Measurements from ENCODE around the gene CEP131.

Gene CEP131

DNA sequence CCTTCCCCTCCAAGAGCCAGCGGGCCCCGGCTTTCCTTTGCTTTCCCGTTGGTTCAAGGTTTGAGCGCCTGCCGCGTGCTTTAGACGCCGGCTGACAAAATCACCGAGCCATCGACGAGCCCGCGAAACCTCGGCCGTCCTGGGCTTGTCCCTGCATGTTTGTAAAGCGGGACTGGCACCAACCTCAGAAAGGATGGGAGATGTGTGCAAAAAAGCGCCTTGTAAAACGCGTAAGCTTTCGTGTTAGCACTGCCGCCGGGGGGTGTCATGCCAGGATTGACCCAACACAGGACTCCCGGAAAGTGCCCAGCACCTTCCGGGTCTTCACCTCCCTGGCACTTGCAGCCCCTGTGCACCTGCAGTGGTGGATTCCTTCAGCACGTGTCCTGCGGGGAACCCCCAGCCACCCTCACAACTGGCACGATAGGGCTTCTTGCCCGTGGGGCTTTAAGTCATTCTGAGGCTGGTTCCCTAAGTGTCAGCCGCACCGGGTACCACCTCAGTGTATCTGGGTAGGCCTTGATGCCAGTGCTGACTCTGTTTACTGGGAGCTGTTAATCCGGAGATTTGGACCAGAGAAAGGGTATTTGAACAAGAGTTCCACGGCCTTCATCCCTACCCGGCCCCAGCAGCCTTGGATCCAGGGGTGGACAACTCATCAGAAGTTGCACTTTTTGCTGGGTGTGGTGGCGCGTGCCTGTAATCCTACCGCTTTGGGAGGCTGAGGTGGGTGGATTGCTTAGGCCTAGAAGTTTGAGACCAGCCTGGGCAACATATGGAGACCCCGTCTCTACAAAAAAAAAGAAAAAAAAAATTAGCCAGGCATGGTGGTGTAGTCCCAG lies 17.2 kb upstream of the CEP131 start:
- TF ChIP-seq, protein P1, sequence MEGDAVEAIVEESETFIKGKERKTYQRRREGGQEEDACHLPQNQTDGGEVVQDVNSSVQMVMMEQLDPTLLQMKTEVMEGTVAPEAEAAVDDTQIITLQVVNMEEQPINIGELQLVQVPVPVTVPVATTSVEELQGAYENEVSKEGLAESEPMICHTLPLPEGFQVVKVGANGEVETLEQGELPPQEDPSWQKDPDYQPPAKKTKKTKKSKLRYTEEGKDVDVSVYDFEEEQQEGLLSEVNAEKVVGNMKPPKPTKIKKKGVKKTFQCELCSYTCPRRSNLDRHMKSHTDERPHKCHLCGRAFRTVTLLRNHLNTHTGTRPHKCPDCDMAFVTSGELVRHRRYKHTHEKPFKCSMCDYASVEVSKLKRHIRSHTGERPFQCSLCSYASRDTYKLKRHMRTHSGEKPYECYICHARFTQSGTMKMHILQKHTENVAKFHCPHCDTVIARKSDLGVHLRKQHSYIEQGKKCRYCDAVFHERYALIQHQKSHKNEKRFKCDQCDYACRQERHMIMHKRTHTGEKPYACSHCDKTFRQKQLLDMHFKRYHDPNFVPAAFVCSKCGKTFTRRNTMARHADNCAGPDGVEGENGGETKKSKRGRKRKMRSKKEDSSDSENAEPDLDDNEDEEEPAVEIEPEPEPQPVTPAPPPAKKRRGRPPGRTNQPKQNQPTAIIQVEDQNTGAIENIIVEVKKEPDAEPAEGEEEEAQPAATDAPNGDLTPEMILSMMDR (IDR thresholded peaks at IDR 0.05): no peak

DNA sequence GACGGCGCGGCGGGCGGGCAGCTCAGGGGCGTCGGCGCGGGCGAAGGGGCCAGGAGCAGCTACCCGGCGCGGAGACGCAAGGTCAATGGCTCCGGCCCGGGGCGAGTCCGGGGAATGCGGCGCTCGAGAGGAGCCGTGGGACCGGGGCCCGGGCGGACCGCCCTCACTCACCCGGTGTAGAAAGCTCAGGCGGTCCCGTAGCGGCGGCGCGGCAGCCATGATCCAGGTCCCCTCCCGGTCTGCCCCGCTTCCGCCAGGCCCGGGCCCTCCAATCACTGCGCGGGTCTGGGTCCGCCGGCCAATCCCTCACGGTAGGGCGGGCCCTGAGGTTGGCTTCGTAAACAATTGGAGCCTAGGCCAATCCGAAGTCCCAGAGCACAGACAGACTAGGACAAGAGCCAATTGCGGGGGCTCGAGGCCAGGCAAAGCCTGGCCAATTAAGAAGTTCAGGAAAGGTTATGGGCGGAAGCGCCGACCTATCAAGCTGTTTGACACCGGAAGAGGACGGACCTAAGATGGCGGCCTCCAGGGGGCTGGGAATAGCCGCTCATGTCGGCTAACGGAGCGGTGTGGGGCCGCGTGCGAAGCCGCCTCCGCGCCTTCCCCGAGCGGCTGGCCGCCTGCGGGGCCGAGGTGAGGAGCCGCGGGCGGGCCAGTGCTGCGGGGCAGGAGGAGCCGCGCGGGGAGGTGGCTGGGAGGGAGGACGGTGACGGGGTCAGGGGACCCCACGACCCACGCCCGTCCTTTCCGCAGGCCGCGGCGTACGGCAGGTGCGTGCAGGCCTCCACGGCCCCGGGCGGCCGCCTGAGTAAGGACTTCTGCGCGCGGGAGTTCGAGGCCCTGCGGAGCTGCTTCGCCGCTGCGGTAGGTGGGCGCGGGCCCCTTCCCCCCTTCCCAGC lies 16.3 kb upstream of the CEP131 start, which contains the start of the genes NDUFAF8 and TEPSIN:
TSS of gene NDUFAF8 (plus strand) at position 504 of the 899 bp plus-strand sequence. CDS start at position 550, 46 bp downstream.
TSS of gene TEPSIN (minus strand) at position 241 of the 899 bp plus-strand sequence. CDS start at position 219, 22 bp downstream.
- TF ChIP-seq, protein P1 (IDR thresholded peaks at IDR 0.05): no peak

DNA sequence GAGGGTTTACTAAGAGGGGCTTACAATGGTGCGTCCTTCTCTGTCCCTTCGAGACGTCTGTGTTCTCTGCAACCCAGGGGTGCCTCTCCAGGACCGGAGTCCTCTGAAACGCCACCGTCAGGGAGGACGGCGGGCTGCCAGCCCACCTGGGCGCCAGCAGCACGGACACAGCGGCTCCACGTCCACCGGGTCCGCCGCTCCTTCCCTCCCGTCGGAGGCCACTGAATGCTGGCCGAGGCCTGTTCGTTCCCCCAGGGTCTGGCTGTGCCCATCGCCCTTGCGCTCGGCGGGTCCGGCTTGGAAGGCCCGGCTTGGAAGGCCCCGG lies 15.7 kb upstream of the CEP131 start:
- TF ChIP-seq, protein P1 (IDR thresholded peaks at IDR 0.05): no peak

DNA sequence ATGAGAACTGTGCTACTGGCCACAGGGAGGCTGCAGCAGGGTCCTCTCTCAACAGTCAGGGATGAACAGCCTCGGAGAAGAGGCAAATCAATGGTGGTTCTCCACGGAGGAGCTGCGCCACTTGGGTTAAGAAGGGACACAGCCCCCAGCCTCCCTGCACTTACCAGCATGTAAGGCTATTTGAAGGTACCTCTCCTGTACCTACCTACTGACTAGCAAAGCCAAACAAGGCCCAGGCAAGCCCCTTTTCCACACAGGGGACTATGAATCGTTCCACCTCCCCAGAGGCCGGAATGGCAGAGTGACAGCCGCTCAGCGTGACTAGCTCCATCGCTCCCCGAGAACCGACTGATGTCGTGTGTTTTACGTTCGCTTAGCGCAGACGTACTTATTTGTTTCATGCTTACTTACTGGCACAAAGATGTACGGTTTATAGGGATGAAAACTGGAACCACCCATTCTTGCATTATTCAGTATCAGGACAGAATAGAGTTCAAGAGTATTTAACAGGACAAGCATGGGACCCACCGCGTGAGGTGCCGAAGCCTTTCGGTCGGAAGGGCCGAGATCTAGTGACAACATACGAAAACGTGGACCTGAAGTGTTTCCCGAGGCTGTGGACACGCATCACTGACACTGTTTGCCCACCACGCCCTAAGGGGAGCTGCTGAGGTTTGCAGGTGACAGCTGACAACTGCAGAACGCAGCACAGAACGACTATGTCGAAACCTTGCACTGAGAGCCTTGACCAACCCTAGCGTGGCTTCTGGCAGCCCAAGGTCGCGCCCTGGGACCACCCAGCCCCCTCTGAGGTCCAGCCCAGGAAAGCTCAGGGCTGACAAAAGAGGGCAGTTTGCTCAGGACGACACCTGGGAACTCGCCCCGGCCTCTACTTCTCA lies 15.1 kb upstream of the CEP131 start:
- TF ChIP-seq, protein P1 (IDR thresholded peaks at IDR 0.05): no peak

DNA sequence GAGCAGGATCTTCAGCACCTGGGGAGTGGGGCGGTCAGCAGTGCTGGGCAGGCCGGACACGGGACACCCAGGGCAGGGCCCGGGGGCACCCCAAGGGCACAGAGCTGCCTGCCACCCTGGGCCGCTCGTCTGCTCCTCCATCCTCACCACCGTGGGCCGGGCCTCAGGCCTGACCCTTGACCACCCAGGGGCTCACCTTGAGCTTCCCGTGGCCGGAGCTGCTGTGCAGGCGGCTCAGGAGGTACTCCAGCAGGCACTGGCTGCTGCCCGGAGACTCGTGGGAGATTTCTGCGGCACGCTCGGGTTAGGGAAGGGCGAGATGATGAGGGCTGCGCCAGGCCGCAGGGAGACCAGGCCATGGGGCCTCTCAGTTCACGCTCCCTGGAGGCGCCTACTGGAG lies 14.0 kb upstream of the CEP131 start:
- TF ChIP-seq, protein P1 (IDR thresholded peaks at IDR 0.05): no peak

DNA sequence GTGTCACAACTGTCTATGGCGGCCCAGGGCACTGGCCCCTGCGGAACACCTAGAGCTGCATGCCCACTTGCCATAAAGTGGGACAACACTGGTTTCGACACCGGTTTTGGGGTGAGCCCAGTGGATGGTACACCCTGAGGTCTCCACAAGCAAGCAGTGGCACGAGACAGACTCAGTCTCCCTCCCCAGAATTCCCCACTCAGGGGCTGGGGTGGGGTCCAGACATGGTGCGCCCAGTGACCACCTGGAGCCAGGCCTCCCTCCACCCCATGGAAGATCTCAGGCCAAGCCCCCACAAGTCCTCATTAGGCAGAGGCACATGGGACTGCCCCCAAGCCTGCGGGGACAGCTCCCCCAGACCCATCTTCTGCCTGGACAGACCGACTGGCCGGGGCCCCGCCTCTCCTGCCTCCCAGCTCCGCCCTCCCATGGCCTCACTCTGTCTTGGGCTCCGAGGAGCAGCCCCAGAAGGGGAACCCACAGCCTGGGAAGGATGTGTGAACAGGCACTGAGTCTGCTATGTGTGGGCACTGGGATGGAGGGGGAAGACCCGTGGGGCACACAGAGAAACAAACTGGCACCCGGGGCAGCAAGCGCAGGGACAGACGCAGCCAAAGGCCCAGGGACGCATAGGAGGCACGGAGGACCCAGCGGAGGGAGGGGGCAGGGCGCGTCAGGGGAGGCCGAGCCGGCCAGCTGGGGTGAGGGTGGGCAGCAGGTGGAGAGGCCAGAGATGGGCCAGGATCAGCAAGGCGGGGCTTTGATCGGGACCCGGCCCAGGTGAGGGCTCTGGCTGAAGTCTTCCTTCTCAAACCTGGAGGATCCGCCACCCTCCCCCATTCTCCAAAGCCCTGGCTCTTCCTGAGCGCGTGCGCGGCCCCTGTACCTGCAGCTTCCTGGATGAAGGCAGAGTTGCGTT lies 13.3 kb upstream of the CEP131 start:
- TF ChIP-seq, protein P1 (IDR thresholded peaks at IDR 0.05): no peak

Measured in LNCAP (cell line).